ENCODE measurements around the gene TFDP1.
"Not testable (repeated sequence)": the region's sequence is repeated elsewhere in the genome, so short reads cannot be mapped to it uniquely, and the experiment has no call there.

TFDP1 gene

GRCh38 chr13:113618455-113618854, 33.9 kb downstream of the TFDP1 start:
- DNase-seq (ENCODE audit: low read depth), result no peak

DNA sequence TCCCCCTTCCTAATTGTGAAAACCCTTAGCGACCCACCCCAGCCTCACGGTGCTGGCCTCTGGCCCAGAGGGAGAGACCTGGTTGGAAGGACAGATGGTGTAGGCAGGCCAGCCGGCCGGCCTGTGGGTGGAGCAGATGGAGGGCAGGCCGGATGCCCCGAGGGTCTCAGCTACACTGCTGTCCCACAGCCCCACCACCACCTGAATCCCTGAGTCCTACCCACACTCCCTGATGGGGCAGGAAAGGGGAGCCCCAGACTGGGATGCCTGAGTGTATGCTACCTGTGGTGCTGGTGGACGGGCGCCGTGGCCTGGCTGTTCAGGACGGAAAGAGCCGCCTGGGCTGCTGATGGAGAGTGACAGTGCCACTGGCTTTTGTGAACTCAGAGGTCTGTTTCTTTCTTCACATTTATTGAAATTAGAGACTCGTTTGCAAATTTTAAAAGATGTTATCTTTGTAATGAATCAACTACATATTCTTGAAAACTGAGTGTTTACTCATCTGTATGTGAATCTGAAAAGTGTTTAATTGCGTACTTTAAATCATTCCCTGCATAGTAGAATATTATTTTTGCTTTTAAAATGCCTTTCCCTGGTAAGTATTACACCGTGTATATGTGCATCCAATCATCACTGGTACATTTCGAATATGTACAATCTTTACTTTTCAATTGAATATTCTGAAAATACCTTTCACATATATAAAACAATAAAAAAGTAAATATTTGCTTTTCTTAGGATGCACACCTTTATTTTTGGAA, 35.7 kb downstream of the TFDP1 start:
- DNase-seq (ENCODE audit: low read depth), result no peak

GRCh38 chr13:113621046-113621445, 36.5 kb downstream of the TFDP1 start:
- DNase-seq (ENCODE audit: low read depth), result no peak

- DNase-seq (ENCODE audit: low read depth), result not testable (repeated sequence)
Observed at GRCh38 chr13:113621498-113621897, 36.9 kb downstream of the TFDP1 start.

DNA sequence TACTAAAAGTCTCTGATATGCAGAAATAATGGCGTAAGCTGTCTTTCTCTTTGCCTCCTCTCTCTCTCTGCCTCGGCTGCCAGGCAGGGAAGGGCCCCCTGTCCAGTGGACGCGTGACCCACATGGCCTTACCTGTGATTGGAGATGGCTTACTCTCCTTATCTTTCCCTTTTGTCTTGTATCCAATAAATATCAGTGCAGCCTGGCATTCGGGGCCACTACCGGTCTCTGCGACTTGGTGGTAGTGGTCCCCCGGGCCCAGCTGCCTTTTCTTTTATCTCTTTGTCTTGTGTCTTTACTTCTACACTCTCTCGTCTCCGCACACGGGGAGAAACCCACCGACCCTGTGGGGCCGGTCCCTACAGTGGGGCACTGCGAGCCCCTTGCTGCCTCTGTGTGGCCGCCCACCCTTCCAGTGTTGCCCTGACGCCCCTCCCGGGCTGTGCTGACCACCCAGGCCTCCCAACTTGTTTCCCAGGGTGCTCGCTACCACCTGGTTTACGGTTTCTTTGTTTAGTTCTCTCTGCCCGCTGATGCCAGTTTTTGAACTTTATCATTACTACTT, 37.5 kb downstream of the TFDP1 start:
- DNase-seq (ENCODE audit: low read depth), result not testable (repeated sequence)

DNA sequence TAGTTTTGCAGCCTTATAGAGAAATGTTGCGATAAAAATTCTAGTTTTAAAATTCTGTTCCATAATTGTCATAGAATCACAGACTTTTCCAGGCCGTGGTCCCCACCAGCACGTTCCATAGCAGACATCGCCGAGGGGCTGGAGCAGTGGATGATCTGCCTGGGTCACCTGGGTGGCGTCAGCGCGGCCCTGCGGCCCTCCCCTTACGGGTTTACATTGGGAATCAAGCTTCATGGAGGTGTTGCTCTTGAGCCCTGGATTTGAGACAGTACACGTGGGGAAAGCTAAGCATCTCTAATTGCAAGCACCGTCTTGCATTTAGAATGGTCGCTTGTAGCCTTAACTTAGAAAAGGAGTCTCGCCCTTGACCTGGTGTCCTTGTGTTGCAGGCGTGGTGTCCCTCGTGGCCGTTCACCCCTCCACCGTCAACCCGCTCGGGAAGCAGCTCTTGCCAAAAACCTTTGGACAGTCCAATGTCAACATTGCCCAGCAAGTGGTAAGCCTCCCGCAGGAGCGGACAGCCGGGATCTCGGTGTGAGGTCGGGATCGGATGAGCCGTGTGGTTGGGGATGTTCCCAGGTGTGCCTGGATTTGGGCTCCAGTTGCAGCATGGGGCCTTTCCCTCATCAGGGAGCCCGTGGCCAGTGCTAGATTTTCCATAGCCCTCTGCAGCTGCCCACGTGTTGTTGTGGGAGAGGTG, 38.4 kb downstream of the TFDP1 start:
- no peak for DNase-seq (ENCODE audit: low read depth)

- no peak for DNase-seq (ENCODE audit: low read depth)
Observed at GRCh38 chr13:113623491-113624234, 39.1 kb downstream of the TFDP1 start.

GRCh38 chr13:113624235-113624587, 39.7 kb downstream of the TFDP1 start:
- no peak for DNase-seq (ENCODE audit: low read depth)

DNA sequence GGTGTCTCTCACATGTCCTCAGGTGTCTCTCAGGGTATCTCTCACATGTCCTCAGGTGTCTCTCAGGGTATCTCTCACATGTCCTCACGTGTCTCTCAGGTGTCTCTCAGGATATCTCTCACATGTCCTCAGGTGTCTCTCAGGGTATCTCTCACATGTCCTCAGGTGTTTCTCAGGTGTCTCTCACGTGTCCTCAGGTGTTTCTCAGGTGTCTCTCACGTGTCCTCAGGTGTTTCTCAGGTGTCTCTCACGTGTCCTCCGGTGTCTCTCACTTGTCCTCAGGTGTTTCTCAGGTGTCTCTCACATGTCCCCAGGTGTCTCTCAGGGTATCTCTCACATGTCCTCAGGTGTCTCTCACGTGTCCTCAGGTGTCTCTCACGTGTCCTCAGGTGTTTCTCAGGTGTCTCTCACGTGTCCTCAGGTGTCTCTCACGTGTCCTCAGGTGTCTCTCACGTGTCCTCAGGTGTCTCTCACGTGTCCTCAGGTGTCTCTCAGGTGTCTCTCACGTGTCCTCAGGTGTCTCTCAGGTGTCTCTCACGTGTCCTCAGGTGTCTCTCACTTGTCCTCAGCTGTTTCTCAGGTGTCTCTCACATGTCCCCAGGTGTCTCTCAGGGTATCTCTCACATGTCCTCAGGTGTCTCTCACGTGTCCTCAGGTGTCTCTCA, 40.2 kb downstream of the TFDP1 start:
- not testable (repeated sequence) for DNase-seq (ENCODE audit: low read depth)

GRCh38 chr13:113625965-113626721, 41.6 kb downstream of the TFDP1 start:
- DNase-seq (ENCODE audit: low read depth), result no peak

DNA sequence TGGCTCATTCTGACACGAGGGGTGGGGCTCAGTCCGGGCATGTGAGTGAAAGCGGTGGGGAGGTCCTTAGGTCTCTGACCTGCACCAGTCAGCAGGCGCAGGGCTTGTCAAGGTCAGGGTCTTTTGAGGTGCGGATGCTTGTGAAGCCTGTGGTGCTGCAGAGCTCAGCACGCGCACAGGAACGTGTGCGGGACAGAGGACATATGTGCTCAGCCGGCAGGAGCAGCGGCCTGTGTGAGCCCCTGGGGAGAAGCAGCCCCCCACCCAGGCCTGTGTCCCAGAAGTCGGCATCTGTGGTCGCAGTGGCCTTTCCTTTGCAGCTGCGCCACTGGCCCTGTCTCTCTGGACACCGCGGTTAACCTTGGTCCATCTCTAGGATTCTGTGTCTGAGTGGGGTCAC, 42.6 kb downstream of the TFDP1 start:
- no peak for DNase-seq (ENCODE audit: low read depth)

DNA sequence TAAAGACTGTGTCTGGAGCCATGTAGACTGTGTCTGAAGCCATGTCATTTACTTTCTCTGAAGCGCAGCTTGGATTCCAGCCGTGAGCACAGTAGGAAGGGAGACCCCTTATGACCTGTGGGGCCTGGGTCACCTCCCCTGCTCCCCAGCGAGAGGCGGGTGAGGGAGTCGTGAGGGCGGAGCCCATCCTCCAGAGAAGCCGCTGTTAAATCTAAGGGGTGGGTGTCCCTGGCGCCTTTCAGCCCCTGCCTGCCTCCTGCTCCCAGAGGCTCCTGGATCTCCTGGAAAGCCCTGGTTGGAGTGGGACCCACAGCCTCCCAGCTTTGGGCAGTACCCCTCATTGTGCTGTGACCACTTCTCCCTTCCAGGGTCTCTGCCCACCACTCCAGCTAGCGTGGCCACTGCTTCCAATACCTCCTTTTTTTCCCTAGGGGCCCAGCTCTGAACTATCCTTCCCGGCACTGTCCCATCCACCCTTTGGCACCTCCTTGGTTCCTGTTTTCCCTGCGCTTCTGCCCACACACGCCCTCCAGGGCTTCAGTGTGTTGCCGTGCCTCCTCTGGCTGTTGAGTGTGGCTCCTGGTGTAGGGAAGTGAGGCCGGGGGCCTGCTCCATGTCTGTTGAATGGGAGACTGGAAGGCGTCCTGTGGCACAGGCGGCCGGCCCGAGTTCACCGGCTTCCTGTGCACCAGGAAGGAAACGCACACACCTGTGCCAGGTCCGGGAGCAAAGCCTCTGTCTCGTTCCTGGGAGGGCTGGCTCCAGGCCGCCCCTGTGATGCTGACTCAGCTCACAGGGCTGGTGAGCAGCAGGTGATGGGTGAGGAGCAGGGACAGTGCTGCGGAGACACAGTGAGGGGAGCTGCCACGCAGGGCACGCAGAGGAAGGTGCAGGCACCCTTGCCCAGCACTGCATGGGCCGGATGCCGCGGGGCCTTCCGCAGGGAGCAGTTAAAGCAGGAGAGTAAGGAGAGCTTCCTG, 44.0 kb downstream of the TFDP1 start:
- no peak for DNase-seq (ENCODE audit: low read depth)

GRCh38 chr13:113629866-113630265, 45.3 kb downstream of the TFDP1 start:
- no peak for DNase-seq (ENCODE audit: low read depth)

GRCh38 chr13:113630296-113630695, 45.7 kb downstream of the TFDP1 start:
- DNase-seq (ENCODE audit: low read depth), result no peak

- no peak for DNase-seq (ENCODE audit: low read depth)
Observed at GRCh38 chr13:113630804-113631203, 46.3 kb downstream of the TFDP1 start.

- DNase-seq (ENCODE audit: low read depth), result no peak
Observed at GRCh38 chr13:113631341-113632095, 47.0 kb downstream of the TFDP1 start.

DNA sequence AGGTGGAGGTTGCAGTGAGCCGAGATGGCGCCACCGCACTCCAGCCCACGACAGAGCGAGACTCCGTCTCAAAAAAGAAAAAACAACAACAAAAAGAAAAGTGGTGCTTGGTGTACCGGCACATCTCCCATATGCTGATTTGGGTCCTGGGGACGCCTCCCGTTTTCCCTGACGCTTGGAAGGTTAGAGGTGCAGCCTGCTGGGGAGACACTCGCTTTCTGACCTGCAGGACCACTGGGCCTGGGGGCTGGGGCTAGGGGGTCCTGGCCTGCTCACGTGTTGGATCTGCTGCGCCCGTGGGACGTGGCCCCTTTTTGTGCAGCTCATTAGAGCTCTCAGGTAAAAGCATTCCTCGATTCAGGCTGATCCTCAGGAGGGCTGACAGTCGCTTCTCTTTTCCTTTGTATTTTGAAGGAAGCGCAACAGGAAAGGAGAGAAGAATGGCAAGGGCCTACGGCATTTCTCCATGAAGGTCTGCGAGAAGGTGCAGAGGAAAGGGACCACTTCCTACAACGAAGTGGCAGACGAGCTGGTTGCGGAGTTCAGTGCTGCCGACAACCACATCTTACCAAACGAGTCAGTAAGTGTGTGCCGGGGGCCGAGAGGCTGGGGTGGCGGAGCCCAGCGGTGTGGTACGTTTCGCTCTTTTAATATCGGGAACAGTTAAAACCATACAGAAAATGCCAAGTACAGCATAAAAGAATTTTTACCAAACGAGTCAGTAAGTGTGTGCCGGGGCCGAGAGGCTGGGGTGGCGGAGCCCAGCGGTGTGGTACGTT, 48.3 kb downstream of the TFDP1 start:
- DNase-seq (ENCODE audit: low read depth), result no peak

- DNase-seq (ENCODE audit: low read depth), result no peak
Observed at GRCh38 chr13:113633485-113633873, 48.9 kb downstream of the TFDP1 start.
